Measurements from ENCODE around the gene CFAP91.
A peak's percentile ranks its signal among the peaks of the same experiment; 100 is the strongest.
"Not testable (repeated sequence)": the region's sequence is repeated elsewhere in the genome, so short reads cannot be mapped to it uniquely, and the experiment has no call there.

Gene CFAP91

DNA sequence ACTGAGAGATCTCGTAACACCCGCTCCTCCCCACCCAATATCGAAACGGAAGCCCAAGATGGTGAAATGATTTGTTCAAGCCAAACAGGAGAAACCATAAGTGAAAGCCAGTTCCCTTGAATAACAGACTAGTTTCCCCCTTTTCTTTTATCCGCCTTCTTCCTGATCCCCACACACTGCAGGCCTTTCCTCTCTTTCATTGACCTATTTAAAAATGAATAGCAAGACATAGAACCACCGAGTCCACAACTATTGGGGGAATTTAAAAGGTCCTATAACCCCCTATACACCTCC is 25.2 kb upstream of the CFAP91 start:
- DNase-seq (ENCODE audit: low spot score) = no peak

DNA sequence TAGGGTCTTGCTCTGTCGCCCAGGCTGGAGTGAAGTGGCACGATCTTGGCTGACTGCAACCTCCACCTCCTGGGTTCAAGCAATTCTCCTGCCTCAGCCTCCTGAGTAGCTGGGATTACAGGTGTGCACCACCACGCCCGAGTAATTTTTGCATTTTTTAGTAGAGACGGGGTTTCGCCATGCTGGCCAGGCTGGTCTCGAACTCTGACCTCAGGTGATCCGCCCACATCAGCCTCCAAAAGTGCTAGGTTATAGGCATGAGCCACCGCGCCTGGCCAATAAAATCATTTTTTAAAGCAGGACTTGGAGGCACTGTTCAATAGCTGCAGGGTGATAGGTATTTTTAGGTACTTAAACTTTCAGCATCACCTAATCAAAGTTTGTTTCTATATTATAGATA is 24.6 kb upstream of the CFAP91 start:
- DNase-seq (ENCODE audit: low spot score) = not testable (repeated sequence)

DNA sequence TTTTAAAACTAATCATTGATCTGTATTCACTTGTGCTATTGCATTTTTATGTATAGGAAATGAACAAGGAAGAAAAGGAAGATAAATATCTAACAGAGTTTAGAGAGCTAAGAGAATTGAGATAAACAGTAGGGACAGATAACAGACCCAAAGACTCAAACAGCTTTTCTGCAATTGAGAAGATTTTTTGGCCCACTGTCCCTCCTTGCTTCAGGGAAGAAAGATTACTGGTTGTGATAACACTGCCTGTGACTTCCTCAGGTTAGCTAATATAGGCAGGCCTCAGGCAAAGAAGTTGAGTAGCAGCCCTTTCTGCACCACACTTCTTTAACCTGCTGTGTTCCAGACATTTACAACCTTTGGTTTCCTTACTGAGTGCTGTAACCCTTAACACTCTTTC is 22.9 kb upstream of the CFAP91 start:
- no peak for DNase-seq (ENCODE audit: low spot score)

DNA sequence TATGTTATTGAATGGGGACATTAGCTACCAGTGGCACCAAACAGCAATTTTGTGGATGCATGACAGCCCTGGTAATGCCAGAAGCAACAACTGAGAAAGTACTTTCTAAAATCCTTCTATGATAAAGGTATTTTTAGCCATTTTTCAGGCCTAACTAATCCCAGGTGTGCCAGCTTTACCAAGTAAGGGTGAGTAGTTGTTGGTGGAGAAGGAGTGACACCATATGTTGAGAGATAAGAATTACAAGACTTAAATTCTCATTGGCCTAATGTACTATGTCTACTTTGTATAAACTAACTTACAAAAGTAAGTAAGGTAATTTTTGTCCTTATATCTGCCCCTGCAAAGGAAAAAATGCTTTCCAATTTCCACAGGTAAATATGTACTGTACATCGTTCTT is 21.5 kb upstream of the CFAP91 start:
- DNase-seq (ENCODE audit: low spot score) = peak; percentile 67

DNA sequence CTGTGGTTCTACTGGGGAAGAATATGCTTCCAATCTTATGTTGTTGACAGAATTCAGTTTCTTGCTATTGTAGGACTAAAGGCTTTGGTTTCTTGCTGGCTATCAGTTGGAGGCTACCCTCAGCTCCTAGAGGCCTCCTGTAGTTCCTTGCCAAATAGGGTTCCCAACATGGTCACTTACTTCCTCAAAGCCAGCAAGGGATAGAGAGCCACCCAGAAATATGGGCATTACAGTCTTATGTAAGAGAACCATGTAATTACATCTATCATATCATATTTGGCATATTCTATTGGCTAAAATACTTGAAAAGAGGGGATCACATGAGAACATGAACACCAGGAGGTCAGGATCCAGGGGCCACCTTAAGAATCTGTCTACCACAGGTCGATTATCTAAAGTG is 19.4 kb upstream of the CFAP91 start:
- DNase-seq (ENCODE audit: low spot score) = no peak

DNA sequence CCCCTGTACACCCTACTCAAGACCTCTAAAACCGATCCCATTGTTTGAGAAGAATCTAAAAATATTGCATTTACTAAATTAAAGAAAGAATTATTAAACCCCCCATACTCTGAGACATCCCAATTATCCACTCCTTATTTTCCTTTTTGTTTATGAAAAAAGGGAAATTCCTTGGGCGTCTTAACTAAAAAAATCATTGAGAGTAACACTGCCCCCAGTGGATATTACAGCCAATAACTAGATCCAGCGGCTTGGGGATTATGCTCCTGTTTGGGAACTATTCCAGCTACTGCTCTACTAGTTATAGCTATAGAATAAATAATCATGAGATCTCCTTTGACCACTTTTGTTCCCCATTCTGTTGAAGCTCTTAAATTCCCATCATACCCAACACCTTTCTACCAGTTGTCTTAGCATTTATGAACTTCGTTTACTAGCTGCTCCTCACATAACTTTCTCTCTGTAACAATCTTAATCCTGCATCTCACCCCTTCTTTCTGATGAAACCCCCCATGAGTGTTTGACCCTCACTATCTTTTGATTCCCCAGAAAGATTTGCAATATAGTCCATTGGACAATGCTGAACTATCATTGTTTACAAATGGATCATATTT is 12.7 kb upstream of the CFAP91 start:
- DNase-seq (ENCODE audit: low spot score) = peak; percentile 51

DNA sequence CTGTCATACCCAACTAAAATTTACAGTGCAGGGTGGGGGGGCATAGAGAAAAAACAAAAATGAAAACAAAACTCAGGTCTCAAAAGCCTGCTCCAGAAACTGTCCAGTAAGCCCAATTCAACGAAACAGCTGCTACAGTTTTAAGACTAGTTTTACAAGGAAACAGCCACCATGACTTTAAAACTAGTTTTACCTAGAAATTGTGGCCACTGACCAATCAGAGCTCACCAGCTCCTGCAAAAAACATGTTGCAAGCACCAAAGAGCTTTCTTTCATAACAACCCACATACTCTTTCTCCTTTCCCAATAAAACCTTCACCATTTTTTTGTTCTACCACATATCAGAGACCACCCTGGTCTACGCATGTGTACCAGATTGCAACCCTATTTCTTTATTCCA is 7.3 kb upstream of the CFAP91 start:
- no peak for DNase-seq (ENCODE audit: low spot score)

DNA sequence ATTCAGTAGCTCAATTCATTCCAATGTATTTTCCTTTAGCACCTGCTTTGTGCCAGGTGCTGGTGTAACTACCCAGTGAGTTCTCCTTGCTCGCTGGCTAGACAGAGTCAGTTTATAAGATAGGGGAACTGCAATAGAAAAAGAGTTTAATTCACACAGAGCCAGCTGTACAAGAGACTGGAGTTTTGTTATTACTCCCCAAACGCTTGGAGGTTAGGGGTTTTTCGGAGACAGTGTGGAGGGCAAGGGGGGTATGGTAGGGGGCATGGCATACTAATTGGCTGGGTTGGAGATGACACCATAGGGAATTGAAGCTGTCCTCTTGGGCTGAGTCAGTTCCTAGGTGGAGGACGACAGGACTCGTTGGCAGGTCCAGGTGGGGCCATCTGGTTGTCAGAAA is 5.4 kb upstream of the CFAP91 start:
- no peak for DNase-seq (ENCODE audit: low spot score)

DNA sequence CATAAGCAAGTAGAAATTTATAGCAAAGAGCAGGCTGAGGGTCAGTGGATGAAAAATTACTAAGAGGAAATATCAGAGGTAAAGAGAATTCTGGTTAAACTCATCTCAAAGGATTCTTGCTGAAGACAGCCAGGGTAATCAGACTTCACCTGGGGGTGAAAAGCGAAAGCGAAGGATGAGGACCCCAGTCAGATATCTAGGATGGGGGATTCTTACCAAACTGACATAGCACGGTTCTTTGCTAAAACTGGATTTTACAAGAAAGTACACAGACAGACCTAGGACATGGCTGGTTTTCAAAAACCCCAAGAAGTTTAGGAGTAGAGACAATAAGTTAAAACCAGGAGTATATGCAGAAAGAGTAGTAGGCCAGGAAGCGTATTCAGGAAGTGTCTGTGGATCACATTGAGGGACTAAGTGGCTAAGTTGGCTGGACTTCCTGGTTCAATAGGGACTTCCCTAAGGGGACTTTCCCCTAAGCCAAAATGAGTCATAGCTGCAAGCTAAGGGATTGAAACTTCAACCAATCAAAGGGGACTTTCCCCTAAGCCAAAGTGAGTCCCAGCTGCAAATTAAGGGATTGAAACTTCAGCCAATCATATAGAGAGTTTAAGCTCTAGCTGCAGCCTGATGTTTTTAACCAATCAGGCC is 2.4 kb upstream of the CFAP91 start:
- no peak for DNase-seq (ENCODE audit: low spot score)

DNA sequence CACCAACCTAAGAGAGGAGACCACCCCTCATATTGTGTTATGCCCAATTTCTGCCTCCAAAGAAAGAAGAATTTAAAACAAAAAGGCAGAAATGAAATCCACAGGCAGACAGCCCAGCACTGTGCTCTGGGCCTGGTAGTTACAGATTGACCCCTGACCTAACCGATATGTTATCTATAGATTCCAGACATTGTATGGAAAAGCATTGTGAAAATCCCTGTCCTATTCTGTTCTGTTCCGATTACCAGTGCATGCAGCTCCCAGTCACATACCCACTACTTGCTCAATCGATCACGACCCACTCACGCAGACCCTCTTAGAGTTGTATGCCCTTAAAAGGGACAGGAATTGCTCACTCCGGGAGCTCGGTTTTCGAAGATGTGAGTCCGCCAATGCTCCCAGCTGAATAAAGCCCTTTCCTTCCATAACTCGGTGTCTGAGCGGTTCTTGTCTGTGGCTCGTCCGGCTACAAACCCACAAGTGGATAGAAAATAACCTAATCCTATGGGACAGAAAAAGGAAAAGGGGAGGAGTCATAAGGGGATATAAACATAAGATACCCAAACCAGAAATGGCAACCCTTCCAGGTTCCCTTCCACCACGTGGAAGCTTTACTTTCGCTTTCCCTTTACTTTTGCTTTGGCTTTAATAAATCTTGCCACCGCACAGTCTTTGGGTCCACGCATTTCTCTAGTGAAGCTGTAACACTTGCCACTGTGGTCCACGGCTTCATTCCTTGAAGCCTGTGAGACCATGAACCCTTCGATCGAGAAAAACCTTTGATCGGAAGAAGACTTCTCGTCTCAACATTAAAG is 1.7 kb upstream of the CFAP91 start:
- no peak for DNase-seq (ENCODE audit: low spot score)

DNA sequence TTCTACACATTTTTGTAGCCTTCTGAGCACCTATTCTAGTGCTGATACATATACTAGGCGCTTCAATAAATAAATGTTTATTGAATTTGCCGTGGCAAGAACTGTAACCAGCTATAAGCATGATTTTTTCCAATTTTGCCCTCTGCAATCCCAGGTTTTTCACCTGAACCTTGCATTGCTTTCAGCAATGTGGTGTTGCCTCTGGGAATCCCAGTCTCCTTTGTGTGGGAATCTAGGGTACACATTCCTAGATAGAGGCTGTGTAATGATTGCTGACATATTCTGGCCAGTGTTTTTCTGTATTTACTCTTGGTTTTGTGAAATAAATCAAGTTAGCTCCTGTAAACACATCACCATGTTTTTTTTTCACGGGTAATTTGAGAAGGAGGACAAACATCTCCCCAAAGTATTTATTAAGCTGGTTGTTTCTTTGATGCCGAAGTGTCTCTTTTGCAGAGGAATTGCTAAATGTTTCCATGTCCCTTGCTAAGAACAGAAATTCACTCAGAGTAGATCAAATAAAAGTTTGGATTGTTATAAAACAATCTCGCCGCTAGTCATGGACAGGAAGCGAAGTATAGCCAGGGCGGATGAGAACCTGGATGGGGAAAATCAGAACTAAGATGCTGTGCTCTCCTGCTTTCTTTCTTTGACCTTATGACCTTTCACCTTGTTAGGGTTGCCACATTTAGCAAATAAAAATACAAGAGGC is 1.2 kb downstream of the CFAP91 start:
- no peak for DNase-seq (ENCODE audit: low spot score)

DNA sequence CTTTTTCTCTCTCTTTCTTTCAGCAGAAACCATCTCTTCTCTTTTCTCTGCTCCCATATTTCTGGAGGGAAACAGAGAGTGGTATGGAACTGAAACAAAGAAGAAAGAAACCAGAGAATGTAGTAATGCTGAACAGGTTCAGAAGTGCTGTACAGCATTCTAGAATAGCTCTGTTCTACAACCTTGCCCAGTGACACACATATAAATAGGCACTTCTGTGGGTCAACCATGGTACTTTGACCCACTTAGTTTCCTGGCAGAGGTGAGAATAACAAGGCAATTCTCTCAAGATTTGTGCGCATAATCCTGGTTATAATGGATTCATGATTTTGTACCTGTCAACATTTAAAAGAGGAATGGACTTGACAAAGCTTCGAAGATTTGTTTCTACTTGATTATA is 12.3 kb downstream of the CFAP91 start:
- no peak for DNase-seq (ENCODE audit: low spot score)

DNA sequence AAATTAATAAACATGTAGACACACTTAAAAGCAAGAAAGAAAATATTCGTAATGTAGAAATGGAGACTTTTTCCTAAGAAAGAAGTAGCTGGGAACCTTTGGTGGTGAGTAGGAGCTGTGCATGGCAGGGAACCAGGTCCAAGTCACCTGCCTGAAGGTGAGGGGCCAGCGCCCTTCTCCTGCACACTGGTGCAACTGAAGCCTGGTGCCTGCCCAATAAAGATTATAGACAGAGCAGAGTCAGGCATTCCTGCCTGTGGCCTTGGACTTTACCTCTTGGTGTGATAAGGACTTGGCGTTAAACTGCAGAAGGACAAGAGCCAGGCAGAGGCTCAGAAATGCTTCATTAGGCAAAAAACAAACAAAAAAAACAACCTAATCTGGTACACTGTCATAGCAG is 14.2 kb downstream of the CFAP91 start:
- DNase-seq (ENCODE audit: low spot score) = no peak

DNA sequence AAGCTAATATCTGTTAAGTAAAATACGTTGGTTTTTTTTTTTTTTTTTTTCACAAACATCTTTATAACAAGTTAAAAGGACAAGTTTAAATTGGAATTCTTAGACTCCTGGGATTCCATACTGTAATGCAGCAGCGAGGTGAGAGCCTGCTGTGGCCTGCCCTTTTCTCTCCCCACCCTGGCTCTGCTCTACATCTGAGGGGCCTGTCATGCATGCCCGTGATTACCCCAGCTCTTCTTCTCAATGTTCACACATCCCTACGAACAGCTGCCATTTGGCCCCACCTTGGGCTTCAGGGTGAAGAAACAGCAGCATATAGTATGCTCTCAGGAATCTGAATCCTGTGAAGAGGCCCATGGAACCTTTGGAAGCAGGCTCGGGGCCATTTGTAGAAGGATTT is 14.7 kb downstream of the CFAP91 start:
- no peak for DNase-seq (ENCODE audit: low spot score)

DNA sequence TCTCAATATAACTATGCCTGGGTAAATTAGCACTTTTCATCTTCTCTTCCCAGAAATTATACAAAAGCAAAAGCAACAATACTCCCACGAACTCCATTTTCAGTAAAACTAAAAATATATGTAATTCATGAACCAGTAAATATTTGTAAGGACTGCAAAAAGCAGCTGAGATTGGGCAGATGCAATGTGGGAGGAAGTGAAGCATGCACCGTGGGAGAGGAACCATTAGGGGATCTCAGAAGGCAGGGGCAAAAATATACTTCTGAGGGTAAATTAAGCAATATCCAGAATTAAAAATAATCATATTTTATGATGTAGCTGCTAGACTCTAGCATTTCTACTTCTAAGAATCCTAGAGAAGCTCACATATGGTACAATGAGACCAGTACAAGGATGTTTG is 20.2 kb downstream of the CFAP91 start:
- DNase-seq (ENCODE audit: low spot score) = no peak

DNA sequence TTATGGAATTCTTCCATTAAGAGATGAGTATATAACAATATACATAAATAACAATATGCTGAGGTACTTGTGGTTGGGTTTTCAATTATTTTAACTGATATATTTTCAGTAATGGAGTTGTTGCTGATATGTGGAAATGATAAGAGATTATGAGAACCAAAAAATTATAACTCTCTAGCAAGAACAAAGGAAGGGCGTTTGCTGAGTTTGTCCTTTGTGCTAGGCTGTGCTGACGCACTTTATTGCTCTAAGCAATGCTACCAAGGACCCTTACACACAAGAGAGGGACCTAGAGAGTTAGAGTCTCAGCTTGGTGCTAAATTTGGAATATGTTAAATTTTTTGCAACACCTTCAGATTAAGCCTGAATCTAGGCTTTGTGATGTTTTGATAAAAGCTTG is 24.1 kb downstream of the CFAP91 start:
- no peak for DNase-seq (ENCODE audit: low spot score)

DNA sequence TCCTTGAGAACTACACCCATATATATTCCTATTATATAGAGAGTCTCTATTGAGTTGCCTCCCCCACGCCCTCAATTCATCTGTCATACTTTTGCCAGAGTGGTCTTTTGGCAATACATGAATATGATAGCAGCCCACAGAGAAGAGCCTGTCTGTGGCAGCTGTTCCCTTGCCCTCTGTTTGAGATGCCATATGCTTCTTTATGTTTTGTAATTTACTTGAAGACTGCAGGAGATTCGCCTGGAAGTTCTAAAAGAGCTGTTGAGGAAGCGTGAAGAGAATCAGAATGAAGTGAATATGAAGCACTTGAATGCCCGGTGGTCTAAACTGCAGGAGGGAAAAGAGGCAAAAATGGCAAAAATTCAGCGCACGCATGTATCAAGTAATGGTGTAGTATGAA is 27.2 kb downstream of the CFAP91 start:
- no peak for DNase-seq (ENCODE audit: low spot score)

DNA sequence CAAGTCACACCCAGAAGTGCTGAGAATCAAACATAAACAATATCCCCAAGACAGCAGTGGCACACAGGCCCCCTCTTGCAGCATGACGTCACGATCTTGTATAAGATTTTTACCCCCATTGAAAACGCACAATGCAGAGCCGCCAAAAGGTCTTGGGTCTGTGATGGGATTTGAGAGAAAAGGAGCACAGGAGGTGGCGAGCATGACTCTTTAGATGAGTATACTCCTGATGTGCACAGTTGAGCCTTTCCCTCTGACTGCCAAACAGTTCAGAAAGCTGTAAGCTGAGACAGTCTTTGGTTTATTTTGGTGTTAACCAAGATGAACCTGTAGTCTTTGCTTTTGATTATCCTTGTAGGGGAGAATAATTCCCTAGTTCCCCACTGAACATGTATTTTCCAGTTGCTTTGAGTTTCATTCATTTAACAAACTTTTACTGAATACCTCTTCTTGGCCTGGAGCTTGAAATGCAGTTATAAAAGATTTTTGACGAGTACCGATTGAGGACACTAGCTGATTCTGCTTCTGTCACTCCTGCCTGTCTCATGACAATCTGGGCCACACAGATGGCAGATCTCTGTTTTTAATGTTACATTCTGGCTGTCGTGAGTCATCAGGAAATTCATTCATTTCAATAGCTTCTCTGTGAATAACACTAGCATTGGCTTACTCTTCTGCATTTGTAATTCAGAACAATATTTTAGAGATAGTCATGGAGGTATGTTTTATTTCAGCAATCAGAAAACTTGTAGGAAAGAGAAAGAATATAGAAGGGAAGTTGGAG is 28.9 kb downstream of the CFAP91 start:
- DNase-seq (ENCODE audit: low spot score) = peak; percentile 43

DNA sequence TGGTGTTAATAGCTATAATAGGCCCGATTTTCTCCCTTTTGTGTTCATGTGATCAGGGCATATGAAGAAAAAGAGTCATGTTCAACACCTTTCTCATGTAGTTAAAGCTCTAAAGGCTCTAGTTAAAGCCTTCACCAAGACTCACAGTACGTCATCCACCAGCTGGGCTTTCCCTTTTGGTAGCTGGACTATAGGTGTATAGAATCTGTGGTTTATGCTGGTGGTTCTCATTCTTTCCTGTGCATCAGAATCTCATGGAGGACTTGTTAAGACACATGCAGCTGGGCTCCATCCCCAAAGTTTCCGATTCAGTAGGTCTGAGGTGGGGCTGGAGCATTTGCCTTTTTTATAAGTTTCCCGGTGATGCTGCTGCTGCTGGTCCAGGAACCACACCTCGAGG is 31.0 kb downstream of the CFAP91 start:
- no peak for DNase-seq (ENCODE audit: low spot score)

DNA sequence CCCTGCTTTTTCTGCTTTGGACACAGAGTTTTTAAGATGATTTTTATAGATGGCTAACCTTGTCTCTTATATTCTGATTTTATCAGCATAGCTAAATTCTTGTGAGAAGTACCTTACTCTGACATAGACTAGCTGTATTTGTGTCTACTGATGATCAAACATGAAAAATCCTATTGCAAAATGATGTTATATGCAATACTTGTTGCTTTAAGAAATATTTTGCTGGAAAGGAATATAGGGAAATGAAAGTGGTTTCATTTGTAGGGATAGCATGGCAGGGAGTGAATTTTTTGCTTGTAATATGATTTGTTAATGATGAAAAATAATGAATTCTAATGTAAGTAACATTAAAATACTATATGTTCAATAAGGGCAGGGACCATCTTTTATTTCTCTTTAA is 35.9 kb downstream of the CFAP91 start:
- no peak for DNase-seq (ENCODE audit: low spot score)

DNA sequence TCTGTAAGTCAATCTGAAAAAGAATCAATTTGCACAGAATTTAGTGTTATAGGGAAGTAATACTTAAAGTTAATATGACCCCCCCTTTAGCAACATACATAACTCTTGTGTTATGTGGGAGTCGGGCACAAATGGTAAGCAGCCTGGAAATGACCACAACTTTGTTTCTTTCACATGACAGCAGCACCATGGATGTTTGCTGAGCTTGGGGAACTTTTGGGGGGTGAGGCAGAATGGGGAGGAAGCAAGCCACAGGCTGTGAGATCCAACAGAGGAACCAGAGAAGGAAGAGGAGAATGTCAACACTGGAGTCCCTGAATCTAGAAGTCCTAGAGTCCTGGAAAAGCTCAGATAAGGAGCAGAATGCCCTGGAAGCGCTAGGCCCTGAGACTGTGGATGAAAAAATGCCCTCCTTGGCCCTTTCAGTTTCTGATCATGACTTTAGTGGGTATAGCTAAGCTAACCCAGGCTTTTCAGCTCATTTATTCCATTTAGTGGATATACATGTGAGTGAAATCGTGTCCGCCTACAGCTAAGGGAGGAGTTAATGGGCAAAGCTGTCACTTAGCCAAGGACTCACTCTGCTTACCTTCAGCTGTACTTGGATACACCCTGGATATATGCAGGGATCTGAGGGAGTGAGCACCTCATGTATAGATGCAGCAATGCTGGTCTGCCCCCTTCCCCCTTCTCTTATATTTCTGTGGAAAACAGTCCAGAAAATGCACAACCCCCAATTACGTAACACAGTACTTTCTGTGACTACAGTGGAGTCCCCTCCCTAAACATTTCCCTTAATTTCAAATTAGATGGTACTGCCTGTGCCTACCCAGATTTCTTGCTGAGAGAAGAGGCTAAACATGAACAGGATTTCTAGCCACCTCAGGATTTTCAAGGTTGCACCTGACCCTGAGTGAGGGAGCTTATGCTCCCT is 39.1 kb downstream of the CFAP91 start:
- DNase-seq (ENCODE audit: low spot score) = no peak

Data from AG08395 (cell line).